ENCODE data around the gene P3H4. TPM values are rescaled to one million over a fixed set of nuclear protein-coding genes. Genes with fewer than 3 reads are reported as not detected.

The P3H4 gene, protein sequence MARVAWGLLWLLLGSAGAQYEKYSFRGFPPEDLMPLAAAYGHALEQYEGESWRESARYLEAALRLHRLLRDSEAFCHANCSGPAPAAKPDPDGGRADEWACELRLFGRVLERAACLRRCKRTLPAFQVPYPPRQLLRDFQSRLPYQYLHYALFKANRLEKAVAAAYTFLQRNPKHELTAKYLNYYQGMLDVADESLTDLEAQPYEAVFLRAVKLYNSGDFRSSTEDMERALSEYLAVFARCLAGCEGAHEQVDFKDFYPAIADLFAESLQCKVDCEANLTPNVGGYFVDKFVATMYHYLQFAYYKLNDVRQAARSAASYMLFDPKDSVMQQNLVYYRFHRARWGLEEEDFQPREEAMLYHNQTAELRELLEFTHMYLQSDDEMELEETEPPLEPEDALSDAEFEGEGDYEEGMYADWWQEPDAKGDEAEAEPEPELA
- total RNA-seq = 43.2 and 79.7 TPM in 2 replicates

GRCh38 chr17:41811549-41812380 lies at the start of gene P3H4:
P3H4 (minus strand) TSS chr17:41811949; CDS start chr17:41811915, 34 bp downstream.

DNA sequence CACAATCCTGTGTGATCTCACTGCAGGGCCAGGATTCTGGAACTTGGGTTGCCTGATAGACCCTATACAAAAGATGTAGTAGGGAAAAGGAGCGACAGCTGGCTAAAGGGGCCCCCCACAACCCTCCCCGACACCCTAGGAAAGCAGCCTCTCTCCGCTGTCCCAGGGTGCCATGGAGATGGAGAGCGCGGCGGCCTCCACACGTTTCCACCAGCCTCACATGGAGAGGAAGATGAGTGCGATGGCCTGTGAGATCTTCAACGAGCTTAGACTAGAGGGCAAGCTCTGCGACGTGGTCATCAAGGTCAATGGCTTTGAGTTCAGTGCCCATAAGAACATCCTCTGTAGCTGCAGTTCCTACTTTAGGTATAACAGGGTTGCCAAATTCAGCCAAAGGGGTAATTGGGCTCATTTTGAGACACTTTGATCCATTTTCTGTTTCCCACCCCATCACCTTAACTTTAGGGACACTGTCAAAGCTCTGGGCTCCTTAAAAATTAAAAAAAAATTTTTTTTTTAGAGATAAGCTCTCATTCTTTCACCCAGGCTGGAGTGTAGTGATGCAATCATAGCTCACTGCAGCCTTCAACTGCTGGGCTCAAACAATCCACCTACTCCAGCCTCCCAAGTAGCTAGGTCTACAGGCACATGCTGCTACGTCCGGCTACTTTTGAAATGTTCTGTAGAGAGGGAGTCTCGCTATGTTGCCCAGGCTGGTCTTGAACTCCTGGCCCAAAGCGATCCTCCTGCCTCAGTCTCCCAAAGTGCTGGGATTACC lies 26.2 kb upstream of the P3H4 start, which contains the start of gene KLHL10:
Gene KLHL10, plus strand, starts transcription at position 65 of the 778 bp plus-strand sequence. Its CDS starts 108 bp downstream, at position 173.

DNA sequence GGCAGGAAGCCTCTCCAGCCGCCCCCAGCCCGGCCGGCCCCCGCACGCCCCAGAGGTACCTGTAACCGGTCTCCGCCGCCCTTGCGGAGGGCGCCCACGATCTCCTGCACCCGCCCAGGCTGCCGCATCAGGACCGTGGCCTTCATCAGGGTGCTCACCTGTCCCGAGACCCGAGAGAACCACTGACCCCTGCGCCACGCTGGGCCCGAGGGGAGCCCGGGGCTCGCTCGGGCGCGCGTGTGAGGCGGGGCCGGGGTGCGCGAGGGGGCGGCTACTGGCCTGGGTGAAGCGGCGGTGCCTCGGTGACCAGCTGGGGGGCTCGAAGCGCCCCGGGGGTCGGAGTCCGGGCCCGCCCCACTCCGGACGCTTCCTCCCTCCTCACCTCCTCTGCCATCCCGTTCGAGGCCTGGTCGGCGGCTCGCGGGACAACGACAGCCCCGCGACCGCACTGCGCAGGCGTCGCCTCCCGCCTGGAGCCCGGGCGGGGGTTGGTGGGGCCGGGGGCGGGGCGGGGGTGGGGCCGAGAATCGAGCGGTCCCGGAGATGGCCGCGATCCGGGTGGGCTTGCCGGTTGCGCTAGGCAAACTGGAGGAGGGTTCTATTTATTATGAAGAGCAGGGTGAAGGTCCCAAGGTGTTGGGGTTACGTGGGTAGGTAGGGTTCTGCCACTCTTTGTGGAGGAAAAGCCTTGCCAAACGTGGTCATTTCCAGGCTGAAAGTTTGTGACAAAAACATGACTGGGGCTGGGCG lies 24.2 kb upstream of the P3H4 start, which contains the start of gene NT5C3B:
Gene NT5C3B, minus strand, starts transcription at position 433 of the 750 bp plus-strand sequence. Its CDS starts 39 bp downstream, at position 394.

DNA sequence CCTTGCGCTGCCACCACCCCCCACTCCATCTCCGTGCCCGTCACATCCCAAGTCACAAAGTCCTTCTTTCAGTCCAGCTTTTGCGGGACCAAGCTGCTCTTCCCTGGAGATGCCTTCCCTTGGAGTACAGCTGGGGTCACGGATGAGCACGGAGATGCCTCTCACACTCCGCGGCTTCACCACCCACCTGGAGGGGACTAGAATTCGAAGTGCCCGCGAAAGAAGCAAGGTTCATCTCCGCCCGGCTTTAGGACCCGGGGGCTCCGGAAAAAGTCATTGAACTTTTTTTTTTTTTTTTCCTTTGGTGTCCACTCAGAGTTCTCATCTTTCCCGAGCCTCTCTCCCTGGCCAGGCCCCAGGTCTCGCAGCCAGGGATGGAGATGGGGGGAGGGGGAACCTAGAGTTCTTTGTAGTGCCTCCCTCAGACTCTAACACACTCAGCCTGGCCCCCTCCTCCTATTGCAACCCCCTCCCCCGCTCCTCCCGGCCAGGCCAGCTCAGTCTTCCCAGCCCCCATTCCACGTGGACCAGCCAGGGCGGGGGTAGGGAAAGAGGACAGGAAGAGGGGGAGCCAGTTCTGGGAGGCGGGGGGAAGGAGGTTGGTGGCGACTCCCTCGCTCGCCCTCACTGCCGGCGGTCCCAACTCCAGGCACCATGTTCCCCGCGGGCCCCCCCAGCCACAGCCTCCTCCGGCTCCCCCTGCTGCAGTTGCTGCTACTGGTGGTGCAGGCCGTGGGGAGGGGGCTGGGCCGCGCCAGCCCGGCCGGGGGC lies 817 bp upstream of the P3H4 start, which contains the start of gene FKBP10:
Gene FKBP10, plus strand, starts transcription at position 624 of the 771 bp plus-strand sequence. Its CDS starts 31 bp downstream, at position 655.

GRCh38 chr17:41786227-41787020 lies 25.3 kb downstream of the P3H4 start, which contains the start of gene JUP:
JUP (minus strand) TSS chr17:41786711; CDS start chr17:41771854, 14,857 bp downstream.

Other genes with a start within 250 kb of the P3H4 start
- gene KRT9, start 239.9 kb downstream of the P3H4 start, total RNA-seq = not detected in 2 replicates
- gene KRT14, start 225.1 kb downstream of the P3H4 start, total RNA-seq = not detected in 2 replicates
- gene KRT16, start 199.2 kb downstream of the P3H4 start, total RNA-seq = 0.12 and 0.22 TPM in 2 replicates
- gene KRT17, start 187.4 kb downstream of the P3H4 start, total RNA-seq = 1.00 and 1.5 TPM in 2 replicates
- gene EIF1, start 123.1 kb downstream of the P3H4 start, total RNA-seq = 134 and 145 TPM in 2 replicates
- not detected in 2 replicates for gene GAST, start 99.6 kb downstream of the P3H4 start, total RNA-seq
- gene HAP1, start 77.3 kb downstream of the P3H4 start, total RNA-seq = under 0.01 TPM in 1 of 2 replicates, not detected in the other
- 4.5 and 7.6 TPM in 2 replicates for gene JUP, start 25.2 kb downstream of the P3H4 start, total RNA-seq
- gene FKBP10, start 1.1 kb upstream of the P3H4 start, total RNA-seq = 239 and 477 TPM in 2 replicates
- gene NT5C3B, start 24.3 kb upstream of the P3H4 start, total RNA-seq = 55.6 and 76.4 TPM in 2 replicates
- gene KLHL10, start 25.9 kb upstream of the P3H4 start, total RNA-seq = 0.12 TPM in 1 of 2 replicates, not detected in the other
- gene KLHL11, start 53.5 kb upstream of the P3H4 start, total RNA-seq = 34.4 and 35.9 TPM in 2 replicates
- gene ACLY, start 107.0 kb upstream of the P3H4 start, total RNA-seq = 334 and 491 TPM in 2 replicates
- gene ODAD4, start 118.7 kb upstream of the P3H4 start, total RNA-seq = 0.50 and 1.3 TPM in 2 replicates
- gene CNP, start 154.8 kb upstream of the P3H4 start, total RNA-seq = 40.6 and 42.2 TPM in 2 replicates
- 64.4 and 91.4 TPM in 2 replicates for gene DNAJC7, start 205.5 kb upstream of the P3H4 start, total RNA-seq
- gene NKIRAS2, start 208.1 kb upstream of the P3H4 start, total RNA-seq = 17.3 and 19.7 TPM in 2 replicates
- gene C17orf113, start 238.7 kb upstream of the P3H4 start, total RNA-seq = 0.22 and 0.37 TPM in 2 replicates

Data from uterine smooth muscle cell (primary cell).